Stimulated activated CD4-positive, alpha-beta T cell treated with anti-CD3 and anti-CD28 coated beads, Interleukin-12 subunit alpha, Interleukin-12 subunit beta, amount 100 ng/mL, for 4 hours (primary cell): ENCODE data around the gene PARP9.
"Not testable (repeated sequence)": the region's sequence is repeated elsewhere in the genome, so short reads cannot be mapped to it uniquely, and the experiment has no call there.

Source experiments
- DNase-seq: peaks from one replicate; pipeline ENCODE4 v3.0.0-alpha.2; 2020

The PARP9 gene

GRCh38 chr3:122516846-122517360, 47.2 kb downstream of the PARP9 start:
- DNase-seq = no peak

GRCh38 chr3:122515870-122516269, 48.2 kb downstream of the PARP9 start:
- no peak for DNase-seq

GRCh38 chr3:122515020-122515468, 49.1 kb downstream of the PARP9 start:
- DNase-seq = no peak

DNA sequence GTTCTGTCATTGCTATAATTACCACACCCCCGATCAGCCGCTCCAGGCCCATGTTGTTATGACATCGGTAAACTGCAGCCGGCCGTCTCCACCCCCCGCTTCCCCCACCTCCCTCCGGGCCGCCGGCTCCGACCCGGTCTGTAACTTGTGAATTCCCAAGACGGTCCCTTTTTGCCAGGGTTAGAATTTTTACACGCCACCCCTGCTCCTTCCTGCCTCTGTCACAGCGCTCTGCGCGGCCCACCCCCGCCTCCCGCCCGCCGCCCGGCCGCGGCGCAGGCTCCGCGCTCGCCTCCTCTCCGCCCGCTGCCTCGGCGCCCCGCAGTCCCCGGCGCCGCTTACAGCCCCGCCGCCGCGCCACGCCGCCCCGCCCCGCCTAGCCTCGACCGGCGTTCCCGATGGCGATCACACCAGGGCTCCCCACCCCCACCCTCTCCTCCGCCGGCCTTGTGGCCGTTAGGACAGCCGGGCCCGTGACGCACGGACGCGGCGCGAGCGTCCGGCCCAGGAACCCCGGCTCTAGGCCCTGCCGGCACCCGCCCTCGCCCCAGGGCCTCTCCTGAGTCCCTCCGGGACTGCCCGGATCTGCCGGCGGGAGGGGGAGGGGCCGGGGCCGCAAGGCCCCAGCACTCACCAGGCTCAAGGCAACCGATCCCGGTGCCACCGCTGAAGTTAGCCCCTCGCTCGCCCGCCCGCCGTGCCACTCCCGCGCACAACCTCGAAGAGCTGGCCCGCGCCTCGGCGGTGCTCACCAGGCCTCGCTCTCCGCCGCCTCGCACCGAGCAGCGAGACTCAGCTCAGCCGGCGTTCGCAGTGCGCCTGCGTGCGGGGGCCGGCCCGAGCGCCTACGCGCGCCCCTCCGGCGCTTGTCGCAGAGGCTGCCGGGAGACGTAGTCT, 49.7 kb downstream of the PARP9 start, which contains the start of gene KPNA1:
Gene KPNA1 (minus strand): TSS at position 817 of the 897 bp plus-strand sequence. CDS start 18,374 bp downstream, outside the sequence.
- peak; percentile 81 for DNase-seq

- no peak for DNase-seq
These were observed 50.5 kb downstream of the PARP9 start for GRCh38 chr3:122513386-122514122.

GRCh38 chr3:122512284-122512683, 51.8 kb downstream of the PARP9 start:
- DNase-seq = no peak

DNA sequence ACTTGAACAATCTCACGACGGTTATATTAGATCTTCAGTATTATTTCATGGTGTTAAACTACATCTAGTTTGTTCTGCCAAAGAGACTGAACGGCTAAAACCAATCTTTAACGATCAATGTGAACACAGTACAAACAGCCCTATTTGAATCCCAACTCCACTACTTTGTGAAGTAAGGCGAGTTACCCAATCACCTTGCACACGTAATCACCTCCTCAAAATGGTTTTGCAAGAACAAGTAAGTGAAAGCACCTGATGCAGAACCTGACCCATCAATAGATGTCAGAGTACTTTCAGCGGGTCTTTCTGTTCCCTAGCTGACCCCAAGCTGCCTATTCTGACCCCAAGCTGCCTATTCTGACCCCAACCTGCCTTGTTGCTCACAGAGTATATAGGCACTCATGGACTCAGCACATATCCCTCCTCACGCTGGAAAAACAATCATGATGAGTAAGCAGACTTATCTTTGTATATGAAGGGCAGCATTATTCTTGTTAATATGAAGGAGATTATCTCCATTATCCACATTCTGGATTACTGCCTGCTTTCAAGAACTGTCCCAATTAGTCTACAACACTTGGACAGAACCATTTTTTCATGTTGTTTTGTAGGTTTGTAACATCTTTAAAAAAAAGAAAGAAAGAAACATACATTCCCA, 53.1 kb downstream of the PARP9 start:
- DNase-seq = no peak

DNA sequence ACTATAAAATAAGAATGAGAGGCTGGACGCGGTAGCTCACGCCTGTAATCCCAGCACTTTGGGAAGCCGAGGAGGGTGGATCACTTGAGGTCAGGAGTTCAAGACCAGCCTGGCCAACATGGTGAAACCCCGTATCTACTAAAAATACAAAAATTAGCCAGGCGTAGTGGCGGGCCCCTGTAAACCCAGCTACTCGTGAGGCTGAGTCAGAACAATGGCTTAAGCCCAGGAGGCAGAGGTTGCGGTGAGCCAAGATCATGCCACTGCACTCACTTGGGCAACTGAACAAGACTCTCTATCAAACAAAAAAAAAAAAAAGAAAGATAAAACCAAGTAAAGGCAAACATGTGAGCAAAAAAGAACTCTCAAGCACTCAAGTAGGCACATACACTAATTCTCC, 55.2 kb downstream of the PARP9 start:
- not testable (repeated sequence) for DNase-seq

- DNase-seq = no peak
These were observed 55.8 kb downstream of the PARP9 start for GRCh38 chr3:122508135-122508914.

DNA sequence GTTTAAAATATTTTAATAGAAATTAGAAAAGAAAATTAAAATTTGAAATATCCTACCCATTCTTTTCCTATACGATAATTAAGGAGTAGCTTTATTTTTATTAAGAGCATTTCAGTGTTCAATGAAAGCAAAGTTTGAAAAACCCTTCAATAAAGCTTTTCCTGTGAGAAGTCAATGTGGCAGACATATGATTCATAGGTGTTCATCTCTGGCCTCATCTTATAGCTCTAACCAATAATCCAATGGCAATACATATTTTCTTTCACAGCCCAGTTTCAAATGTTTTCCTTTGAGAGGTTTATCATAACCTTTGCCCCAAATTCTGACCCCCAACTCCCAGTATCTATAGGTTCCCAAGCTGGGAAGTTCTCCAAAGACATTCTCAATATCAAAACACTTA, 57.6 kb downstream of the PARP9 start:
- no peak for DNase-seq

- no peak for DNase-seq
These were observed 58.4 kb downstream of the PARP9 start for GRCh38 chr3:122505676-122506075.

- no peak for DNase-seq
These were observed 61.2 kb downstream of the PARP9 start for GRCh38 chr3:122502941-122503340.

DNA sequence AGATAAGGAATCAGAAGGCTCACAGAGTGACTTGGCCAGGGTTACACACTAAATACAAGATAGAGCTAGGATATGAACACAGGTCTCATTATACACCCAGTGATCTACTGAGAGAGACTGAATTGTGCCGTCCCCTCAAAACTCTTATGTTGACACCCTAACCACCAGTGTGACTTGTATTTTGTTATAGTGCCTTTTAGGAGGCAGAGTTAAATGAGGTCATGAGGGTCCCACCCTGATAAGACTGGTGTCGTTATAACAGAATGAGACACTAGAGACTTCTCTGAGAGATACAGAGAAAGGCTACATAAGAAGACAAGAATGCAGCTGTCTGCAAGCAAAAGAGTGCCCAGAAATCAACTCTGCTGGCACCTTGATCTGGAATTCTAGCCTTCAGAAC, 62.0 kb downstream of the PARP9 start:
- DNase-seq = no peak

DNA sequence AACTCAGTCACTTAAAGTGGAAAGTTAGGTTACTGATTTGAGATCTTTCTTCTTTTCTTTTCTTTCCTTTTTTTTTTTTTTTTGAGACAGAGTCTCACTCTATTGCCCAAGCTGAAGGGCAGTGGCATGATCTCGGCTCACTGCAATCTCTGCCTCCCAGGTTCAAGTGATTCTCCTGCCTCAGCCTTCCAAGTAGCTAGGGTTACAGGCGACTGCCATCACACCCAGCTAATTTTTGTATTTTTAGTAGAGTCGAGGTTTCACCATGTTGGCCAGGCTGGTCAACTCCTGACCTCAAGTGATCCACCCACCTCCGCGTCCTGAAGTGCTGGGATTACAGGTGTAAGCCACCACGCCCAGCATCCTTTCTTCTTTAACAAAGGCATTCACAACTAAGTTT, 63.1 kb downstream of the PARP9 start:
- not testable (repeated sequence) for DNase-seq

- DNase-seq = no peak
These were observed 65.9 kb downstream of the PARP9 start for GRCh38 chr3:122498152-122498551.

DNA sequence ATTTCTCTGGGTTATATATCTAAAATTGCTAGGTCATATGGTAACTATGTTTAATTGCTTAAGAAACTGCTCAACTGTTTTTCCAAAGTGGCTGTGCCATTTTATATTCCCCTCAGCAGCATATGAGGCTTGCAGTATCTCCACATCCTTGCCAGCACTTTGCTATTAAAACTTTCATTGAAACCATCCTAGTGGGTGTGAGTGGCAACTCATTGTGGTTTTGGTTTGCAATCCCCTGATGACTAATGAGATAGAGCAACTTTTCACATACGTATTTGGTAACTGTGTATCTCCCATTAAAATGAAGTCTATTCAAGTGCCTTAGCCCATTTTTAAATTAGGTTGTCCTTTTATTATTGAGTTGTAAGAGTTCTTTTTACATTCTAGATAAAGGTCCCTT, 66.7 kb downstream of the PARP9 start:
- no peak for DNase-seq

DNA sequence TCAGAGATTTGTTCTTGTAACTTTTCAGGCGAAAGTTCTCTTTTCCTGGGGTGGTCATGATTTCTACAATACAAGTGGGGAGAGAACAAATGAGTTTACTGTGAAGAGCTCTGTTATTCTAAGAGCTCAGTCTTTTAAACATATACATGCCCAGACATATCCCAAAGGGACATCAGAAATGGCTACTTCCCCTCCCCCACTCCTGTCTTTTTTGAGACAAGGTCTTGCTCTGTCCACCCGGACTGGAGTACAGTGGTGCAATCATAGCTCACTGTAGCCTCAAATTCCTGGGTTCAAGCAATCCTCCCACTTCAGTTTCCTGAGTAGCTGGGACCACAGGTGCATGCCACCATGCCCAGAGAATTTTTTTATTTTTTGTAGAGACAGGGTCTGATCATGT, 67.6 kb downstream of the PARP9 start:
- DNase-seq = no peak

DNA sequence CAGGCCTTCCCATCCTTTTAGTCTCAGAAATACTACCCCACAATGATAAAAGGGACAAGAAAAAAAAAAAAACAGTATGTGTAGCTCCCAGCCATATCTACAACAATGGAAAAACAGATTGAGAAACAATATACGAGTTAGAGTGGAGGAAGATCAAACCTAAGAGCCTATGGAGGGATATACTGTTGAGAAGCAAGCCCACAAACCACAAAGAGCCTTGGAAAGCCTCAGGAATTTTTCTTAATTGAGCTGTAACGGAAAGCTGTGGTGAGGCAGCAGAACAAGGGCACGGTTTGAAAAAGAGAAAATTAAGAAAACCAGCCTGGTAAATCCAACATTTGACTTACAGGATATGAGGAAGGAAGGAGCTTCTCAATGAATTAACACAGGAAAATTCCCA, 70.8 kb downstream of the PARP9 start:
- DNase-seq = no peak

- no peak for DNase-seq
These were observed 75.7 kb downstream of the PARP9 start for GRCh38 chr3:122488262-122488973.

DNA sequence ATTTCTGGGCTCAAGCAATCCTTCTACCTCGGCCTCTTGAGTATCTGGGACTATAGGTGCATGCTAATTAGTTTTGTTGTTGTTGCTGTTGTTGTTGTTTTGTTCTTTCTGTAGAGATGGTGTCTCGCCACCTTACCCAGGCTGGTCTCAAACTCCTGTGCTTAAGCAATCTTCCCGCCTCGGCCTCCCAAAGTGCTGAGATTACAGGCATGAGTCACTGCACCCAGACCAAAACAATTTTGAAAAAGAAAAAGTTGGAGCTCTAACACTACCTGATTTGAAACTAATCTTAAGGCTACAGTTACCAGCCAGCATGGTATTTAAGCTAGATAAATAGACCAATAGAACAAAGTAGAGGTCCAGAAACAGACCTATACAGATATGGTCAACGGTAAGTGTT, 79.1 kb downstream of the PARP9 start:
- DNase-seq = no peak

- DNase-seq = no peak
These were observed 82.7 kb downstream of the PARP9 start for GRCh38 chr3:122481390-122481789.
